Choroid plexus epithelial cell (primary cell): ENCODE results near the gene MED20.

Experiments
- DNase-seq: peaks from one replicate; pipeline ENCODE4 v3.0.0-alpha.2; 2010; ENCODE audit warnings: low read depth
- H3K4me3 ChIP-seq: 2 replicates; pipeline ENCODE4 v1.5.1; 2011; ENCODE audit warnings: low read depth, mild to moderate bottlenecking, control low read depth, low read length, moderate library complexity
- CTCF ChIP-seq: conservative IDR thresholded peaks from 2 replicates; pipeline ENCODE4 v1.5.1; 2011; ENCODE audit warnings: low read depth, mild to moderate bottlenecking, control low read depth, inconsistent platforms, low read length, moderate library complexity

The MED20 gene

DNA sequence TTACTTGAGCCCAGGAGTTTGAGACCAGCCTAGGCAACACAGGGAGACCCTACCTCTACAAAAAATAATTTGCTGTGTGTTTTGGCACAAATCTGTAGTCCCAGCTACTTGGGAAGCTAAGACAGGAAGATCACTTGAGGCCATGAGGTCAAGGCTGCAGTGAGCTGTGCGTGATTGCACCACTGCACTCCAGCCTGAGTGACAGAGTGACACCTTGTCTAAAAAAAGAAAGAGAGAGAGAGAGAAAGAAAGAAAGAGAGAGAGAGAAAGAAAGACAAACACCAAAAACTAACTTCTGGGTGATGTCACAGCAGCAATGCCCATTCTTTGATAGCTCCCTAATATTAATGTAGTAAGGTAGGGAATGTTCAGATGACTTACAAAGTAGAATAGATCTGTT, 46.2 kb downstream of the MED20 start:
- H3K4me3 ChIP-seq = no peak overlapping the region
- no peak for DNase-seq
- no peak for TF ChIP-seq CTCF

- no peak for DNase-seq
Observed at GRCh38 chr6:41872147-41872546, 48.8 kb downstream of the MED20 start.

GRCh38 chr6:41871691-41872090, 49.2 kb downstream of the MED20 start:
- no peak overlapping the region for H3K4me3 ChIP-seq
- no peak for TF ChIP-seq CTCF
- DNase-seq = no peak

More at GRCh38 chr6:41872147-41872546, 48.8 kb downstream of the MED20 start:
- TF ChIP-seq CTCF = no peak
- H3K4me3 ChIP-seq = no peak overlapping the region

DNA sequence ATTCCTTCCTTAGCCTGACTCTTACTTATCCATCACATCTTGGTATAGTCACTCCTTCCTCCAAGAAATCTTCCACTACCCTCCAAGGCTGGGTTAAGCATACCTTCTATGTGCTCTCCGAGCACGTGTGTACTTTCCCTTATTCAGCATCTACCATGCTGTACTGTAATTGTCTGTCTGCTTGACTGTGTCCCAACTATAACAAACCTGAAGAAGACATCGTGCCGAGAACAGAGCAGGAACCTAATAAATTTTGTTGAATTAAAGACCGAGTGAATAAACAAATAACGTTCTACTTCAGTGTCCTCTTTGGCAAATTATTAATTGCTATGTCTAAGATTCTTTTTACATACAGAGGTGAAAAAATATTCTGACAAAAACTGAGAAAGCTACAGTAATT, 61.6 kb downstream of the MED20 start:
- TF ChIP-seq CTCF = no peak
- DNase-seq = no peak
- H3K4me3 ChIP-seq = no peak overlapping the region

- H3K4me3 ChIP-seq = no peak overlapping the region
- no peak for TF ChIP-seq CTCF
- no peak for DNase-seq
Observed at GRCh38 chr6:41858703-41859102, 62.2 kb downstream of the MED20 start.
